Neuronal stem cell (in vitro differentiated cells): ENCODE results near the gene LHFPL2.

Experiments
- DNase-seq: peaks from one replicate; pipeline ENCODE4 v3.0.0-alpha.2; 2013; ENCODE audit warnings: low spot score
- H2AFZ ChIP-seq: one replicate; pipeline ENCODE4 v1.6.1; 2013; ENCODE audit warnings: mild to moderate bottlenecking, low read length, inconsistent platforms
- H2AK5ac ChIP-seq: 2 replicates; pipeline ENCODE4 v1.6.1; 2013; ENCODE audit warnings: low read depth, mild to moderate bottlenecking, inconsistent platforms, low read length, moderate library complexity, mixed read lengths
- H2BK120ac ChIP-seq: 2 replicates; pipeline ENCODE4 v1.6.1; 2013; ENCODE audit warnings: low read depth, mild to moderate bottlenecking, inconsistent platforms, low read length, moderate library complexity, mixed read lengths
- H2BK12ac ChIP-seq: one replicate; pipeline ENCODE4 v1.6.1; 2013; ENCODE audit warnings: low read length, inconsistent platforms
- H2BK15ac ChIP-seq: 2 replicates; pipeline ENCODE4 v1.6.1; 2013; ENCODE audit warnings: mild to moderate bottlenecking, low read length, inconsistent platforms, mixed read lengths
- H2BK5ac ChIP-seq: one replicate; pipeline ENCODE4 v1.6.1; 2013; ENCODE audit warnings: inconsistent platforms, mild to moderate bottlenecking, low read length, moderate library complexity
- H3K14ac ChIP-seq: one replicate; pipeline ENCODE4 v1.6.1; 2013; ENCODE audit warnings: low read length, inconsistent platforms
- H3K18ac ChIP-seq: 2 replicates; pipeline ENCODE4 v1.6.1; 2013; ENCODE audit warnings: low read length, inconsistent platforms
- H3K23ac ChIP-seq: 2 replicates; pipeline ENCODE4 v1.6.1; 2013; ENCODE audit warnings: low read depth, mild to moderate bottlenecking, mixed read lengths, low read length, inconsistent platforms; ENCODE audit not compliant: poor library complexity
- H3K27ac ChIP-seq: replicated peaks from 3 replicates; pipeline ENCODE4 v1.5.1; 2013; ENCODE audit warnings: low read length, inconsistent platforms
- H3K27me3 ChIP-seq, 3 experiments: 2 replicates each; pipeline ENCODE4 v1.6.1; 2013; ENCODE audit warnings: low read length in 3 of 3, mild to moderate bottlenecking in 2 of 3, inconsistent platforms in 1 of 3, low read depth in 1 of 3, mixed read lengths in 1 of 3, moderate library complexity in 1 of 3; ENCODE audit not compliant: control insufficient read depth in 3 of 3, insufficient read depth in 3 of 3
- H3K36me3 ChIP-seq, 2 donors: replicated peaks in 1 of 2; 2 replicates each; pipeline ENCODE4 v1.6.1; 2013; ENCODE audit warnings: low read length in 2 of 2; ENCODE audit not compliant: control insufficient read depth in 2 of 2, insufficient read depth in 2 of 2
- H3K4ac ChIP-seq: 2 replicates; pipeline ENCODE4 v1.6.1; 2013; ENCODE audit warnings: inconsistent platforms, mild to moderate bottlenecking, low read length, moderate library complexity
- H3K4me1 ChIP-seq, 2 donors: 1 replicate in 1 of 2; 2 replicates in 1 of 2; pipeline ENCODE4 v1.6.1; 2013; ENCODE audit warnings: low read length in 2 of 2, low read depth in 1 of 2; ENCODE audit not compliant: control insufficient read depth in 2 of 2, insufficient read depth in 1 of 2
- H3K4me2 ChIP-seq: one replicate; pipeline ENCODE4 v1.6.1; 2013; ENCODE audit warnings: mild to moderate bottlenecking, low read length, inconsistent platforms; ENCODE audit not compliant: insufficient read depth, poor library complexity, severe bottlenecking
- H3K4me3 ChIP-seq, 2 donors: 2 replicates each; pipeline ENCODE4 v1.5.1; 2013; ENCODE audit warnings: low read length in 2 of 2, mild to moderate bottlenecking in 2 of 2, inconsistent platforms in 1 of 2, moderate library complexity in 1 of 2
- H3K79me1 ChIP-seq: one replicate; pipeline ENCODE4 v1.6.1; 2013; ENCODE audit warnings: low read depth, mild to moderate bottlenecking, inconsistent platforms, low read length, moderate library complexity
- H3K9ac ChIP-seq: one replicate; pipeline ENCODE4 v1.6.1; 2013; ENCODE audit warnings: mild to moderate bottlenecking, low read depth, low read length, inconsistent platforms; ENCODE audit not compliant: poor library complexity
- H3K9me3 ChIP-seq, 2 donors: replicated peaks in 1 of 2; 2 replicates each; pipeline versions ENCODE3 to v1.6.1; 2013; ENCODE audit warnings: low read length in 2 of 2, mild to moderate bottlenecking in 2 of 2, inconsistent platforms in 1 of 2, low read depth in 1 of 2, mixed read lengths in 1 of 2, moderate library complexity in 1 of 2; ENCODE audit not compliant: control insufficient read depth in 2 of 2, insufficient read depth in 1 of 2
- H4K8ac ChIP-seq: one replicate; pipeline ENCODE4 v1.6.1; 2013; ENCODE audit warnings: low read depth, mild to moderate bottlenecking, inconsistent platforms, low read length, moderate library complexity
- H4K91ac ChIP-seq: one replicate; pipeline ENCODE4 v1.6.1; 2013; ENCODE audit warnings: low read length, low read depth, mild to moderate bottlenecking, inconsistent platforms; ENCODE audit not compliant: poor library complexity
- WGBS, 2 donors: extraction: QIAGEN DNeasy Blood & Tissue Kit; methylation state at CpG; one replicate each; pipeline ENCODE4 v1.1.7; 2013; ENCODE audit warnings: missing lambda C conversion rate in 2 of 2, mixed read lengths in 1 of 2; ENCODE audit not compliant: insufficient read length in 2 of 2, insufficient replicate concordance in 1 of 2; ENCODE audit errors: extremely low coverage in 2 of 2; 5-methylcytosine and 5-hydroxymethylcytosine counted together

LHFPL2 gene

GRCh38 chr5:78603636-78604175 is 44.9 kb downstream of the LHFPL2 start:
- no peak overlapping the region for H4K91ac ChIP-seq
- H3K4ac ChIP-seq, result no peak overlapping the region
- no peak overlapping the region for H3K27ac ChIP-seq
- no peaks in the 10 kb centered on the region for H3K36me3 ChIP-seq
- no peak for DNase-seq
- H3K27me3 ChIP-seq, result no peaks in the 10 kb centered on the region
- H3K9ac ChIP-seq, result no peak overlapping the region
- no peak overlapping the region for H4K8ac ChIP-seq
- H3K4me3 ChIP-seq, result no peak overlapping the region
- WGBS, 2 donors, result no CpG with 5 or more reads among the region's 1 CpG
- H2AFZ ChIP-seq, result no peak overlapping the region
- no peak overlapping the region for H2AK5ac ChIP-seq
- H2BK15ac ChIP-seq, result no peak overlapping the region
- peaks cover 0 to 3% of the 10 kb centered on the region in 2 donors for H3K4me1 ChIP-seq
- no peaks in the 10 kb centered on the region for H3K9me3 ChIP-seq
- H2BK5ac ChIP-seq, result no peak overlapping the region
- no peaks in the 10 kb centered on the region for H3K79me1 ChIP-seq
- H3K18ac ChIP-seq, result no peak overlapping the region
- H2BK120ac ChIP-seq, result no peak overlapping the region
- no peak overlapping the region for H3K23ac ChIP-seq
- no peak overlapping the region for H3K4me2 ChIP-seq
- H2BK12ac ChIP-seq, result no peak overlapping the region
- H3K14ac ChIP-seq, result no peak overlapping the region

- Histone ChIP-seq H3K18ac (no peak overlapping the region), H3K27me3 (no peaks in the 10 kb centered on the region), H3K4me2 (no peak overlapping the region), H3K14ac (no peak overlapping the region), H2BK15ac (no peak overlapping the region), H2BK5ac (no peak overlapping the region), H3K27ac (no peak overlapping the region), H2AK5ac (no peak overlapping the region), H3K36me3 (no peaks in the 10 kb centered on the region), H4K91ac (no peak overlapping the region), H3K79me1 (no peaks in the 10 kb centered on the region), H2AFZ (no peak overlapping the region), H3K9me3 (no peaks in the 10 kb centered on the region), H2BK12ac (no peak overlapping the region), H3K4me1 (peaks cover 2 to 3% of the 10 kb centered on the region in 2 donors), H3K4ac (no peak overlapping the region), H4K8ac (no peak overlapping the region), H3K23ac (no peak overlapping the region), H3K4me3 (no peak overlapping the region), H2BK120ac (no peak overlapping the region), H3K9ac (no peak overlapping the region)
- no CpG with 5 or more reads among the region's 2 CpGs for WGBS, 2 donors
- no peak for DNase-seq
Observed at GRCh38 chr5:78602400-78602799, 46.2 kb downstream of the LHFPL2 start.

DNA sequence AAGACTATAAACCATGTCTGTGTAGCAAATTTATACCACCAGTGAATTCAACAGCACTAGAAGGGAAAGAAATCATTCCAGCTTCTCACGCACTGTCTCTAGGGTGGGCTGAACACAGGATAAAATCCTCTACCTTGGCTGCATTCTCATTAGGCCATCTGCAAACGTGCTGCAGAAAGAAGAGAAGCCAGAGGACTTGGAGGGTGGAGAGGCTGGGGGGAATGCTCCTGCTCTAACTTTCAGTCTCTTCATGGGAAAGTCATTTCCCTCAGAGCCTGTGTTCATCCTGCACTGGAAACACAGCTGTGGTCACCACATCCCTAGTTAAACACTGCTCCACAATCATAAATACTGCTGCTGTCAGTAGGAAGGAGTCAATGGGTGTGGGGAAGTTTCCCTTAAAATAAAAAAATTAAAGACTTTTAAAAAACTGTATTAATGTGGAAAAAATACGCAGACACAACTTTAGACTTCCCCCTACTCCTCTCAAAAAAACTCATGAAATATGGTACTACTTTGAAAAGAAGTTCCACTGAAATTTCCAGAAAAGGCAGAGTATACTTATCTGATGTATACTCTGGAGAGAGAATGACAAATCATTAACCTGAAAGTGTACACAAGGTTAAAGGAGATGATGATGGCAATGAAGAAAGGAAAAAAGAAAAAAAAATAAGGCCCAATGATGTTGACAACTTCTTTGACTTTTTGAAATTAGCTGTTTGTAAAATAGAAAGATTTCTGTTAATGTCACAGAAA is 46.8 kb downstream of the LHFPL2 start:
- Histone ChIP-seq H3K4me2 (no peak overlapping the region), H2BK12ac (no peak overlapping the region), H3K27ac (no peak overlapping the region), H3K4ac (no peak overlapping the region), H3K9ac (no peak overlapping the region), H2BK5ac (no peak overlapping the region), H3K18ac (no peak overlapping the region), H4K8ac (no peak overlapping the region), H4K91ac (no peak overlapping the region), H3K27me3 (no peaks in the 10 kb centered on the region), H2BK15ac (no peak overlapping the region), H3K23ac (no peak overlapping the region), H3K14ac (no peak overlapping the region), H2AK5ac (no peak overlapping the region), H3K4me3 (no peak overlapping the region), H3K4me1 (peaks cover 2 to 3% of the 10 kb centered on the region in 2 donors), H3K9me3 (no peaks in the 10 kb centered on the region), H3K36me3 (no peaks in the 10 kb centered on the region), H2BK120ac (no peak overlapping the region), H2AFZ (no peak overlapping the region), H3K79me1 (no peaks in the 10 kb centered on the region)
- DNase-seq, result no peak
- WGBS, 2 donors, result no CpG with 5 or more reads among the region's 3 CpGs

DNA sequence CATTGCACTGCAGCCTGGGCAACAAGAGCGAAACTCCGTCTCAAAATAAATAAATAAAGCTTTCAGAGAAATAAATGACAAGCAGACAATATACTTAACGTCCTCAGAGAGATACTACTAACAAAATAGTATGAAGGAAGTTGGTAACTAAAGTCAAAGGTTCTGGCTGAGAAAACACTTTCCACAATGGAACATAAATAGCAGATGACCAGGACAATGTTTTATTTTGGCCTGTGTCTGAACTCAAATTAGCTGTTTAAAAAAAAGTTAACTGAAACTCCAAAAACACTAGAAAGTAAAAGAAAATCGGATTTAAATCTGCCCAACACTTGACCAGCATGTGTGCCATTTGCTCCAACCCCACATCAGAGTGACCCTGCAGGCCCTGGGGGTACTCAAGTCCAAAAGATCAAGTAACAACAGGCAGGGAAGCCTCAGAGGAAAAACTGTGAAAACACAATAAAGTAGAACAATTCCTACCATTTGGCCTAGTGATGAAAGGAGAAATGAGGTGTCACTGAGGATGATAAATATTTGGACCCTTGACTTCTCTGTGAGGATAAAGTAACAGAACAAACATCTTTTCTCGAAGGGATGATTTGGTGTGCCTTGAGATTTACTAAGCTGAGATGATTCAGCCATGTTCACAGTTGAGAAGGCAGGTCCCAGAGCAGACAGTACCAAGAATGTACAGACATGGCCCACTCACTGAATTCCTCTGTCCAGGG is 47.7 kb downstream of the LHFPL2 start:
- Histone ChIP-seq H3K36me3 (no peaks in the 10 kb centered on the region), H2BK5ac (no peak overlapping the region), H3K4me3 (no peak overlapping the region), H3K4me1 (peaks cover 2 to 3% of the 10 kb centered on the region in 2 donors), H2BK120ac (no peak overlapping the region), H4K91ac (no peak overlapping the region), H3K9me3 (no peaks in the 10 kb centered on the region), H3K9ac (no peak overlapping the region), H3K79me1 (no peaks in the 10 kb centered on the region), H3K4ac (no peak overlapping the region), H3K27ac (no peak overlapping the region), H2BK12ac (no peak overlapping the region), H2AFZ (no peak overlapping the region), H3K14ac (no peak overlapping the region), H3K18ac (no peak overlapping the region), H4K8ac (no peak overlapping the region), H2BK15ac (no peak overlapping the region), H3K4me2 (no peak overlapping the region), H2AK5ac (no peak overlapping the region), H3K23ac (no peak overlapping the region), H3K27me3 (no peaks in the 10 kb centered on the region)
- no peak for DNase-seq
- WGBS, 2 donors, result no CpG with 5 or more reads among the region's 5 CpGs
